Measurements from ENCODE around the gene HPCA. TPM values are rescaled to one million over a fixed set of nuclear protein-coding genes. Genes with fewer than 3 reads are reported as not detected.

HPCA gene
- total and polyA plus RNA-seq, 2 of the 8 experiments (the other 6 are each of a cell fraction or from before 2014, with no cell fraction given), result 0.70 to 1.4 TPM

DNA sequence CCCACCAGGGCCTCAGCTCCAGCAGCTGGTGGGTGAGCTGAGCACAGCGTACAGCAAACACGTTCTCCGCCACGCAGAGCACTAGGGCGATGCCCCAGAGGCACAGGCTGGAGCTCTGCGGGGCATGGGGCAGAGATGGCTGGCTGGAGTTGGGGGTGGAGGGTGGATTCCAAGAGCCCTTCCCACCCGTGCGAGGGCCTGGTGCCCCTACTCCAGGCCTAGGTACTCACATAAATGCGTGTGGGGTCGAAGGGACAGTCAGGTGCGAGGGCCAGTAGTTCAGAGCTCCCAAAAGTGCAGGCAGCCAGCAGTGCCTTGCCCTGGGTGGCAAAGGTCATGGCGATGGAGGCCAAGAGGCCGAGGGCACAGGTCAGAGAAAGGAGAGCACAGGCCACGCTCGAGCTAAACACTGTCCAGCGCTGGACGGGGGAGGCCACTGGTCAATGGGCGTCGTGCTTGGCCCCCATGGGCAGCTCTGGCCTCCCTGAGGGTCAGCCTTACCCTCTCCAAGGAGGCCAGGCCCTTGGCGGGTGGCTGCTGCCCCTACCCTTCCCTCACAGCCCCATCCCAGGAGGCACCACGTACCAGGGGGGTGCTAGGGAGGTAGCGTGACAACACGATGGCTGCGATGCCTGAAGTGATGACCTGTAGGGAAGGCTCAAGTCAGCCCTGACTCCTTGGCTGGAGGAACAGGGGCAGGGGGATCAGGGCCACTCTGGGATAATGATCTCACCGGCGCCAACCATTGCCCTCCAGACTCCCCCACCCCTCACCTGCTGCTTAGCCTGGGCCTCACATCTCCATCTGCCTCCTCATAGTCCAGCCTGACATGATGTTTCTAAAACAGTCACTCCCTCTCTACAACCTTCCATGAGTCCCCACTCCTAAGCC lies 9.3 kb downstream of the HPCA start (continued):
- TF ChIP-seq RBBP5 (IDR thresholded peaks at IDR 0.05; ENCODE audit: borderline replicate concordance, low read depth, low read length), result no peak
- TF ChIP-seq MAFK (IDR thresholded peaks at IDR 0.05; ENCODE audit: low read depth, low read length), result no peak
- no peak for TF ChIP-seq NANOG (IDR thresholded peaks at IDR 0.05; ENCODE audit: insufficient read depth, low read depth, low read length, poor library complexity, severe bottlenecking)
